Measurements from ENCODE around the gene BPIFB2. TPM values are rescaled to one million over a fixed set of nuclear protein-coding genes. Genes with fewer than 3 reads are reported as not detected.
A peak's percentile ranks its signal among the peaks of the same experiment; 100 is the strongest.

BPIFB2 gene
- polyA plus RNA-seq, 3 donors: not detected

DNA sequence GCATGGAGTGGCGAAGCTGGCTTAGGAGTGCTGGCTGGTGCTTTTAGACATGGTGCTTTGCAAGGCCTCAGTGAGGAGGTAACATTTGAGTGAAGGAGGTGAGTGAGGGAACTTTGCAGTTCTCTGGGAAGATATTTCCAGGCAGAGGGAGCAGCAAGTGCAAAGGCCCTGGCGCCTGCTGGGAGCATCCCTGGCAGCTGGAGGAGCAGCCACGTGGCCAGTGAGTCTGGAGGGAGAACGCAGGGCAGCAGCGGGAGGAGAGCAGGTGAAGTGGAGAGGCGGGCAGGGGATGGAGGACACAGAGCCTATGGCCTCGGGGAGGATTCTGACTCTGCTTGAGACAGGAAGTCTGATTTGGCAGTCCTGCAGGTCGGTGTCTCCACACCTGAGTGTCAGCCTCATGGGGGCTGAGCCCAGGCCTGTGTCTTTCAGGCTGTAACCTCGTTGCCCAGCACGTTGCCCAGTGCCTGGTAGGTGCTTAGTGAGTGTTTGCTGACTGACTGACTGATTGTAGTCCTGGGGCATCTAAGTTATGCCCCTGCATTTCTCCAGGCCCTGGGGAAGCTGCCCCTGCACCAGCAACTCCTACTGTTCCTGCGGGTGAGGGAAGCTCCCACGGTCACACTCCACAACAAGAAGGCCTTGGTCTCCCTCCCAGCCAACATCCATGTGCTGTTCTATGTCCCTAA is 60.9 kb downstream of the BPIFB2 start:
- H3K4me1 ChIP-seq (ENCODE audit: control insufficient read depth in 1 of 2, insufficient read depth in 2 of 2, low read length in 2 of 2): peaks cover 11 to 12% of the 10 kb centered on the region in 2 donors
- Mint-ChIP-seq H3K4me1 (peaks cover 16% of the 10 kb centered on the region), H3K27me3 (ENCODE audit: low read depth in 3 of 3) (peaks cover 1 to 4% (median 1%) of the 10 kb centered on the region in 3 donors), H3K36me3 (no peaks in the 10 kb centered on the region), H3K4me3 (peak overlapping the region in 1 of 2 donors; percentile 57), H3K27ac (peak overlapping the region in 1 of 7 donors; percentile 55), H3K9me3 (no peaks in the 10 kb centered on the region)
- no peaks in the 10 kb centered on the region for H3K79me2 ChIP-seq (ENCODE audit: insufficient read depth, low read length)
- peak overlapping the region; percentile 75 for H2AFZ ChIP-seq (ENCODE audit: insufficient read depth, low read depth, low read length, poor library complexity, severe bottlenecking)
- no peaks in the 10 kb centered on the region for H3K36me3 ChIP-seq (replicated peaks in 1 of 2; ENCODE audit: control insufficient read depth in 1 of 2, insufficient read depth in 2 of 2, low read length in 2 of 2)
- H3K4me3 ChIP-seq (replicated peaks in 1 of 3; ENCODE audit: low read depth in 2 of 3, low read length in 3 of 3): no peak overlapping the region
- H4K20me1 ChIP-seq (ENCODE audit: insufficient read depth, low read length): no peaks in the 10 kb centered on the region
- H3K27ac ChIP-seq (ENCODE audit: low read depth in 1 of 2, low read length in 2 of 2): peak overlapping the region in 1 of 2 donors; percentile 9
- intact Hi-C loops (cut with micrococcal nuclease): no loop called here
- peak overlapping the region; percentile 12 for H3K4me2 ChIP-seq (replicated peaks; ENCODE audit: extremely low read depth, low read length, poor library complexity, severe bottlenecking)
- DNase-seq: no peak
- WGBS (ENCODE audit: insufficient coverage): 76% methylated on average over 10 of the region's 12 CpGs
- TF ChIP-seq, protein P1, sequence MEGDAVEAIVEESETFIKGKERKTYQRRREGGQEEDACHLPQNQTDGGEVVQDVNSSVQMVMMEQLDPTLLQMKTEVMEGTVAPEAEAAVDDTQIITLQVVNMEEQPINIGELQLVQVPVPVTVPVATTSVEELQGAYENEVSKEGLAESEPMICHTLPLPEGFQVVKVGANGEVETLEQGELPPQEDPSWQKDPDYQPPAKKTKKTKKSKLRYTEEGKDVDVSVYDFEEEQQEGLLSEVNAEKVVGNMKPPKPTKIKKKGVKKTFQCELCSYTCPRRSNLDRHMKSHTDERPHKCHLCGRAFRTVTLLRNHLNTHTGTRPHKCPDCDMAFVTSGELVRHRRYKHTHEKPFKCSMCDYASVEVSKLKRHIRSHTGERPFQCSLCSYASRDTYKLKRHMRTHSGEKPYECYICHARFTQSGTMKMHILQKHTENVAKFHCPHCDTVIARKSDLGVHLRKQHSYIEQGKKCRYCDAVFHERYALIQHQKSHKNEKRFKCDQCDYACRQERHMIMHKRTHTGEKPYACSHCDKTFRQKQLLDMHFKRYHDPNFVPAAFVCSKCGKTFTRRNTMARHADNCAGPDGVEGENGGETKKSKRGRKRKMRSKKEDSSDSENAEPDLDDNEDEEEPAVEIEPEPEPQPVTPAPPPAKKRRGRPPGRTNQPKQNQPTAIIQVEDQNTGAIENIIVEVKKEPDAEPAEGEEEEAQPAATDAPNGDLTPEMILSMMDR (IDR thresholded peaks at IDR 0.05): no peak
- H3K27me3 ChIP-seq (ENCODE audit: control insufficient read depth in 2 of 2, insufficient read depth in 2 of 2, low read length in 2 of 2): no peaks in the 10 kb centered on the region
- H3K9ac ChIP-seq (ENCODE audit: insufficient read depth, low read length, poor library complexity, severe bottlenecking): peak overlapping the region; percentile 35
- no peaks in the 10 kb centered on the region for H3K9me3 ChIP-seq (replicated peaks in 1 of 2; ENCODE audit: control insufficient read depth in 1 of 2, insufficient read depth in 1 of 2, low read length in 2 of 2)

DNA sequence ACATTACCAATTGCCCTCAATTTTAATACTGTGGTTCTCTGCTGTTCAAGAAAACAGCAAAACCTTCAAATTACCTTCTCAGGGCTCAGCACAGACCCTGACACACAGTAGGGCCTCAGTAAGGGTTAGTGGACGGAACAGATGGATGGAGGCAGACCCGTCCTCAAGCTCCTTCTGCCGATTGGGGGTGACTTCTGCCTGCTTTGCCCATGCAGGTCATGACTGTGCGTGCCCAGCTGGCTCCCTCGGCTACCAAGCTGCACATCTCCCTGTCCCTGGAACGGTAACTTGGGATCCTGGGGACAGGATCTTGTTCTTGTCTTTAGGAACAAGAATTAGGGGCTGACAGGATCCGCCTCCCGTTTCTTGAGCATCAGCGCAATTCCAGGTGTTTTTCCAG is 62.2 kb downstream of the BPIFB2 start:
- Mint-ChIP-seq H3K9me3 (no peaks in the 10 kb centered on the region), H3K4me3 (no peak overlapping the region), H3K4me1 (peaks cover 16% of the 10 kb centered on the region), H3K27me3 (ENCODE audit: low read depth in 3 of 3) (peaks cover 1 to 4% (median 1%) of the 10 kb centered on the region in 3 donors), H3K27ac (no peak overlapping the region), H3K36me3 (no peaks in the 10 kb centered on the region)
- H3K27me3 ChIP-seq (ENCODE audit: control insufficient read depth in 2 of 2, insufficient read depth in 2 of 2, low read length in 2 of 2): no peaks in the 10 kb centered on the region
- H3K4me2 ChIP-seq (replicated peaks; ENCODE audit: extremely low read depth, low read length, poor library complexity, severe bottlenecking): no peak overlapping the region
- intact Hi-C loops (cut with micrococcal nuclease): no loop called here
- H3K4me1 ChIP-seq (ENCODE audit: control insufficient read depth in 1 of 2, insufficient read depth in 2 of 2, low read length in 2 of 2): peaks cover 11 to 12% of the 10 kb centered on the region in 2 donors
- H3K9me3 ChIP-seq (replicated peaks in 1 of 2; ENCODE audit: control insufficient read depth in 1 of 2, insufficient read depth in 1 of 2, low read length in 2 of 2): no peaks in the 10 kb centered on the region
- H3K27ac ChIP-seq (ENCODE audit: low read depth in 1 of 2, low read length in 2 of 2): no peak overlapping the region
- H2AFZ ChIP-seq (ENCODE audit: insufficient read depth, low read depth, low read length, poor library complexity, severe bottlenecking): no peak overlapping the region
- no peaks in the 10 kb centered on the region for H3K79me2 ChIP-seq (ENCODE audit: insufficient read depth, low read length)
- H4K20me1 ChIP-seq (ENCODE audit: insufficient read depth, low read length): no peaks in the 10 kb centered on the region
- TF ChIP-seq, protein P1 (IDR thresholded peaks at IDR 0.05): no peak
- peak overlapping the region; percentile 1 for H3K9ac ChIP-seq (ENCODE audit: insufficient read depth, low read length, poor library complexity, severe bottlenecking)
- DNase-seq: no peak
- H3K4me3 ChIP-seq (replicated peaks in 1 of 3; ENCODE audit: low read depth in 2 of 3, low read length in 3 of 3): no peak overlapping the region
- 93% methylated on average over 9 of the region's 9 CpGs for WGBS (ENCODE audit: insufficient coverage)
- no peaks in the 10 kb centered on the region for H3K36me3 ChIP-seq (replicated peaks in 1 of 2; ENCODE audit: control insufficient read depth in 1 of 2, insufficient read depth in 2 of 2, low read length in 2 of 2)

Data from CD14-positive monocyte (primary cell).